GM18519 (cell line): ENCODE measurements around the gene NIN.

Source experiments
- ATAC-seq: cut with Tn5 transposase; IDR thresholded peaks from one replicate; pipeline ENCODE4 v1.9.1; 2021; ENCODE audit warnings: mild to moderate bottlenecking, moderate library complexity; ENCODE audit not compliant: unreplicated experiment, low FRiP score

The NIN gene

GRCh38 chr14:50795909-50796308, 35.1 kb downstream of the NIN start:
- no peak for ATAC-seq

- ATAC-seq, result no peak
Measured at GRCh38 chr14:50795142-50795541, 35.8 kb downstream of the NIN start.

GRCh38 chr14:50794068-50794645, 36.8 kb downstream of the NIN start:
- no peak for ATAC-seq

- ATAC-seq, result no peak
Measured at GRCh38 chr14:50792634-50793068, 38.3 kb downstream of the NIN start.

GRCh38 chr14:50792051-50792477, 38.9 kb downstream of the NIN start:
- no peak for ATAC-seq

GRCh38 chr14:50791201-50791600, 39.8 kb downstream of the NIN start:
- ATAC-seq, result no peak

- no peak for ATAC-seq
Measured at GRCh38 chr14:50790589-50790988, 40.4 kb downstream of the NIN start.

- no peak for ATAC-seq
Measured at GRCh38 chr14:50786751-50787464, 44.1 kb downstream of the NIN start.

GRCh38 chr14:50785457-50786063, 45.4 kb downstream of the NIN start:
- no peak for ATAC-seq

GRCh38 chr14:50784683-50785456, 46.1 kb downstream of the NIN start:
- no peak for ATAC-seq

GRCh38 chr14:50783563-50783962, 47.4 kb downstream of the NIN start:
- no peak for ATAC-seq

GRCh38 chr14:50780393-50780792, 50.6 kb downstream of the NIN start:
- no peak for ATAC-seq

GRCh38 chr14:50778721-50779483, 52.1 kb downstream of the NIN start:
- ATAC-seq, result no peak

- no peak for ATAC-seq
Measured at GRCh38 chr14:50776522-50776921, 54.4 kb downstream of the NIN start.

- ATAC-seq, result no peak
Measured at GRCh38 chr14:50775357-50775756, 55.6 kb downstream of the NIN start.

GRCh38 chr14:50774542-50775267, 56.3 kb downstream of the NIN start:
- no peak for ATAC-seq

- ATAC-seq, result no peak
Measured at GRCh38 chr14:50773632-50774541, 57.1 kb downstream of the NIN start.

- no peak for ATAC-seq
Measured at GRCh38 chr14:50772412-50772811, 58.5 kb downstream of the NIN start.

GRCh38 chr14:50770586-50770985, 60.4 kb downstream of the NIN start:
- no peak for ATAC-seq
